Esophagus muscularis mucosa (tissue), 4 donors: ENCODE data around the gene SZT2. TPM values are rescaled to one million over a fixed set of nuclear protein-coding genes. Genes with fewer than 3 reads are reported as not detected.

Experiments
- DNase-seq: peaks from one replicate; pipeline ENCODE4 v3.0.0-alpha.2; 2017; ENCODE audit errors: extremely low spot score
- H3K27ac ChIP-seq, 4 donors: fragments of 200-600 bp; sonication (generic); replicated peaks in 1 of 4; 1 replicate in 3 of 4; 2 replicates in 1 of 4; pipeline ENCODE4 v1.5.1; 2016 to 2019; ENCODE audit warnings: mild to moderate bottlenecking in 1 of 4
- H3K27me3 ChIP-seq, 4 donors: fragments of 200-600 bp; sonication (generic); one replicate each; pipeline versions ENCODE4 v1.5.1 to v1.6.0; 2016 to 2019
- H3K36me3 ChIP-seq, 4 donors: fragments of 200-600 bp; sonication (generic); one replicate each; pipeline ENCODE4 v1.5.1; 2016 to 2019
- H3K4me1 ChIP-seq, 4 donors: fragments of 200-600 bp; sonication (generic); one replicate each; pipeline ENCODE4 v1.5.1; 2016 to 2019
- H3K4me3 ChIP-seq, 4 donors: fragments of 200-600 bp; sonication (generic); 1 replicate in 2 of 4; 2 replicates in 2 of 4; pipeline ENCODE4 v1.5.1; 2016 to 2019; ENCODE audit warnings: mild to moderate bottlenecking in 4 of 4, moderate library complexity in 1 of 4
- H3K9me3 ChIP-seq, 4 donors: fragments of 200-600 bp; sonication (generic); 1 replicate in 3 of 4; 2 replicates in 1 of 4; pipeline ENCODE4 v1.5.1; 2016 to 2019
- CTCF ChIP-seq, 3 experiments: fragments of 200-600 bp in 2 of 3; fragments of 450-650 bp in 1 of 3; sonication (generic) in 2 of 3; IDR thresholded peaks; one replicate each; pipeline ENCODE4 v1.5.1; 2017 to 2019; ENCODE audit warnings: antibody characterized with exemption in 3 of 3, mild to moderate bottlenecking in 2 of 3, moderate library complexity in 1 of 3
- EP300 ChIP-seq: sonication (generic); formaldehyde crosslinking; IDR thresholded peaks from one replicate; pipeline ENCODE4 v1.6.1; 2017; ENCODE audit warnings: antibody characterized with exemption
- POLR2A ChIP-seq: fragments of 450-650 bp; IDR thresholded peaks from one replicate; pipeline ENCODE4 v1.6.1; 2017; ENCODE audit warnings: antibody characterized with exemption, moderate library complexity, mild to moderate bottlenecking, low read depth
- POLR2AphosphoS5 ChIP-seq, 2 donors: sonication (generic); formaldehyde crosslinking; IDR thresholded peaks; one replicate each; pipeline ENCODE4 v1.6.1; 2017; ENCODE audit warnings: antibody characterized with exemption in 2 of 2
- WGBS: methylation state at CpG from one replicate; pipeline ENCODE4 v1.1.5; 2018; 5-methylcytosine and 5-hydroxymethylcytosine counted together
- intact Hi-C: fragments of 100-400 bp; cut with DNase I; formaldehyde crosslinking; loops from one replicate; pipeline ENCODE4 v1.15.1; 2023
- total RNA-seq, 4 donors: library from RNA; depleted of rRNA; stranded (reverse); fragments of >200 nt; gene quantifications; one replicate each; pipeline versions ENCODE4 v1.1.0 to v1.2.1, GENCODE V29; 2016

The SZT2 gene
- 10 to 100 TPM; 25.2 to 45.9 (median 31.3) TPM for total RNA-seq

DNA sequence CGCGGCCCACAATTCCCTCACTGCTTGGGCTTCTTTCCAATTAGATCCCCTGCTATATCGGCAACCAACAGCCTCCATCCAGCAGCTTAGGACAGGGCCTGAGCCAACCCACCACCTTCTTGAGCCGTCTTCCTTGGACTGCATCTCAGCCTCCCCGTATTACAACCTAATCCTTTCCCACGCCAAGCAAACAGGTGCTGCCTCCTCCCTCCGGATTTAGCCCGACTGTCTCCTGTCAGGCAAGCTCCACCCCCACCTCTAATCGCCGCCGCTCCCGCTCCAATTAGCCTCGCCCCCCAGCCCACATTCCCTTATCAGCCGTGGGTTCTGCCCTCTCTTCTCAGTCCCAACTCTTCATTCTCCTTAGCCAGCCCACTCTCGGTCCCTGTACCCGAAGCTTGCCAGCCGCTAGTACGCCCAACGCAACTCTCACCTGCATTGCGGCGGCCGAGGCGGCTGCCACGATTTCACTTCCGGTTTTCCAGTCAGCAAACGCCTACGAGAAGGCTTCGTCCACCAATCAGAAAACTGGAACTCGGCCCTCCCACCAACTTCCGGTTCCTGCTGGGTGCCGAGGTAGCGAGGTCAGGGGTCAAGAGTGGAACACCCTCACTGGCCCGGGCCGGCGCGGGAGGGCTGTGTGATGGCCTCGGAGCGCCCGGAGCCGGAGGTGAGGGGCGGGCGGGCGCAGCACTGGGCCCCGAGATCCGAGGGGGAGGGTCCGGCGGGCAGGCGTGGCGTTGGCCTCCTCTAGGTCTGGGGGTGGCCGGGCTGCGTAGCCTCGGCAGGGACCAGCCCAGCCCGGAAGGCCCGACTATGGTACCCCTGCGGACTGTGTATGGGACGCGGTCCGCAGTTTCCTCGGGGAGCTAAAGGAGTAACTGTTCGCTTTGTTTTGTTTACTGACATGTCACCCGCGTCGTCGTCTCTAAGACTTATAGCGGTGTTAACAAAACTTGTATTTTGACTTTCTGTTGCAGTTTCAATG lies at the start of gene SZT2, which contains the start of gene MED8:
SZT2 (plus strand) TSS at position 574 of the 988 bp plus-strand sequence; CDS start at position 644, 70 bp downstream.
MED8 (minus strand) TSS at position 475 of the 988 bp plus-strand sequence; CDS start at position 439, 36 bp downstream.
- intact Hi-C loops = no loop called here
- H3K27ac ChIP-seq = peak within 1 kb of the TSS; percentile 82 to 91 (median 86)
- peak within 1 kb of the TSS; percentile 81 to 92 (median 89) for H3K4me3 ChIP-seq
- TF ChIP-seq POLR2A (peak; percentile 76), POLR2AphosphoS5 (IDR thresholded peaks at IDR 0.05) (peak; percentile 91 to 94), CTCF (IDR thresholded peaks at IDR 0.05) (no peak)
- DNase-seq = peak; percentile 99
- H3K36me3 ChIP-seq = peaks cover 22 to 31% (median 27%) of the 10 kb centered on the region in 4 donors
- under 1% methylated on average over 43 of the region's 65 CpGs for WGBS
- no peaks in the 10 kb centered on the region for H3K27me3 ChIP-seq
- peaks cover 24 to 40% (median 30%) of the 10 kb centered on the region in 4 donors for H3K4me1 ChIP-seq
- no peaks in the 10 kb centered on the region for H3K9me3 ChIP-seq

- Histone ChIP-seq H3K4me1 (peaks cover 0 to 18% (median 0%) of the 10 kb centered on the region in 4 donors), H3K9me3 (no peaks in the 10 kb centered on the region), H3K27me3 (no peaks in the 10 kb centered on the region), H3K27ac (no peak overlapping the region), H3K4me3 (no peak overlapping the region), H3K36me3 (no peaks in the 10 kb centered on the region)
- TF ChIP-seq EP300 (no peak), POLR2AphosphoS5 (IDR thresholded peaks at IDR 0.05) (no peak), POLR2A (no peak), CTCF (IDR thresholded peaks at IDR 0.05) (no peak)
- 82% methylated on average over 1 of the region's 1 CpG for WGBS
- DNase-seq = no peak
- intact Hi-C loops = loop anchor here (10.0 kb wide), 1 partner anchor 106 kb away; no protein-coding TSS in a partner anchor
Observed at GRCh38 chr1:43340559-43340958, 49.1 kb upstream of the SZT2 start.

- Histone ChIP-seq H3K9me3 (no peaks in the 10 kb centered on the region), H3K36me3 (no peaks in the 10 kb centered on the region), H3K27ac (no peak overlapping the region), H3K27me3 (no peaks in the 10 kb centered on the region), H3K4me3 (no peak overlapping the region), H3K4me1 (peaks cover 12 to 39% (median 13%) of the 10 kb centered on the region in 4 donors)
- no peak for TF ChIP-seq EP300
- no peak for TF ChIP-seq POLR2AphosphoS5 (IDR thresholded peaks at IDR 0.05)
- no peak for TF ChIP-seq POLR2A
- no peak for TF ChIP-seq CTCF (IDR thresholded peaks at IDR 0.05)
- 67% methylated on average over 4 of the region's 4 CpGs for WGBS
- DNase-seq = no peak
- intact Hi-C loops = loop anchor here (10.0 kb wide), 1 partner anchor 110 kb away; no protein-coding TSS in a partner anchor
Observed at GRCh38 chr1:43344267-43344850, 45.3 kb upstream of the SZT2 start.

- 65% methylated on average over 3 of the region's 3 CpGs for WGBS
- no peaks in the 10 kb centered on the region for H3K9me3 ChIP-seq
- H3K27ac ChIP-seq = no peak overlapping the region
- TF ChIP-seq CTCF (IDR thresholded peaks at IDR 0.05) = no peak
- TF ChIP-seq POLR2A = no peak
- TF ChIP-seq EP300 = no peak
- no peak for DNase-seq
- H3K27me3 ChIP-seq = no peaks in the 10 kb centered on the region
- peaks cover 19 to 45% (median 21%) of the 10 kb centered on the region in 4 donors for H3K4me1 ChIP-seq
- no peaks in the 10 kb centered on the region for H3K36me3 ChIP-seq
- H3K4me3 ChIP-seq = no peak overlapping the region
- intact Hi-C loops = loop anchor here (5.0 to 10.0 kb wide), 2 partner anchors 53 to 110 kb away; no protein-coding TSS in a partner anchor
Observed at GRCh38 chr1:43345120-43345519, 44.6 kb upstream of the SZT2 start.
